Esophagus muscularis mucosa (tissue), 4 donors: ENCODE data around the gene LRRTM3. TPM values are rescaled to one million over a fixed set of nuclear protein-coding genes. Genes with fewer than 3 reads are reported as not detected.

ENCODE experiments used
- DNase-seq: peaks from one replicate; pipeline ENCODE4 v3.0.0-alpha.2; 2017; ENCODE audit errors: extremely low spot score
- H3K27ac ChIP-seq, 4 donors: fragments of 200-600 bp; sonication (generic); replicated peaks in 1 of 4; 1 replicate in 3 of 4; 2 replicates in 1 of 4; pipeline ENCODE4 v1.5.1; 2016 to 2019; ENCODE audit warnings: mild to moderate bottlenecking in 1 of 4
- H3K27me3 ChIP-seq, 4 donors: fragments of 200-600 bp; sonication (generic); one replicate each; pipeline versions ENCODE4 v1.5.1 to v1.6.0; 2016 to 2019
- H3K36me3 ChIP-seq, 4 donors: fragments of 200-600 bp; sonication (generic); one replicate each; pipeline ENCODE4 v1.5.1; 2016 to 2019
- H3K4me1 ChIP-seq, 4 donors: fragments of 200-600 bp; sonication (generic); one replicate each; pipeline ENCODE4 v1.5.1; 2016 to 2019
- H3K4me3 ChIP-seq, 4 donors: fragments of 200-600 bp; sonication (generic); 1 replicate in 2 of 4; 2 replicates in 2 of 4; pipeline ENCODE4 v1.5.1; 2016 to 2019; ENCODE audit warnings: mild to moderate bottlenecking in 4 of 4, moderate library complexity in 1 of 4
- H3K9me3 ChIP-seq, 4 donors: fragments of 200-600 bp; sonication (generic); 1 replicate in 3 of 4; 2 replicates in 1 of 4; pipeline ENCODE4 v1.5.1; 2016 to 2019
- CTCF ChIP-seq, 3 experiments: fragments of 200-600 bp in 2 of 3; fragments of 450-650 bp in 1 of 3; sonication (generic) in 2 of 3; IDR thresholded peaks; one replicate each; pipeline ENCODE4 v1.5.1; 2017 to 2019; ENCODE audit warnings: antibody characterized with exemption in 3 of 3, mild to moderate bottlenecking in 2 of 3, moderate library complexity in 1 of 3
- EP300 ChIP-seq: sonication (generic); formaldehyde crosslinking; IDR thresholded peaks from one replicate; pipeline ENCODE4 v1.6.1; 2017; ENCODE audit warnings: antibody characterized with exemption
- POLR2A ChIP-seq: fragments of 450-650 bp; IDR thresholded peaks from one replicate; pipeline ENCODE4 v1.6.1; 2017; ENCODE audit warnings: antibody characterized with exemption, moderate library complexity, mild to moderate bottlenecking, low read depth
- POLR2AphosphoS5 ChIP-seq, 2 donors: sonication (generic); formaldehyde crosslinking; IDR thresholded peaks; one replicate each; pipeline ENCODE4 v1.6.1; 2017; ENCODE audit warnings: antibody characterized with exemption in 2 of 2
- WGBS: methylation state at CpG from one replicate; pipeline ENCODE4 v1.1.5; 2018; 5-methylcytosine and 5-hydroxymethylcytosine counted together
- intact Hi-C: fragments of 100-400 bp; cut with DNase I; formaldehyde crosslinking; loops from one replicate; pipeline ENCODE4 v1.15.1; 2023
- total RNA-seq, 4 donors: library from RNA; depleted of rRNA; stranded (reverse); fragments of >200 nt; gene quantifications; one replicate each; pipeline versions ENCODE4 v1.1.0 to v1.2.1, GENCODE V29; 2016

Gene LRRTM3
- total RNA-seq, 4 donors from 2014 or later, result 0.06 to 0.42 (median 0.23) TPM

- WGBS, result 79% methylated on average over 6 of the region's 6 CpGs
- no peaks in the 10 kb centered on the region for H3K36me3 ChIP-seq
- no peak overlapping the region for H3K4me3 ChIP-seq
- H3K27me3 ChIP-seq, result no peaks in the 10 kb centered on the region
- intact Hi-C loops, result no loop called here
- H3K4me1 ChIP-seq, result no peaks in the 10 kb centered on the region
- no peak overlapping the region for H3K27ac ChIP-seq
- H3K9me3 ChIP-seq, result no peaks in the 10 kb centered on the region
- TF ChIP-seq POLR2A, result no peak
- TF ChIP-seq EP300, result no peak
- no peak for TF ChIP-seq POLR2AphosphoS5 (IDR thresholded peaks at IDR 0.05)
- TF ChIP-seq CTCF (IDR thresholded peaks at IDR 0.05), result no peak
- no peak for DNase-seq
Measured at GRCh38 chr10:67141300-67141699, 215.5 kb downstream of the LRRTM3 start.

DNA sequence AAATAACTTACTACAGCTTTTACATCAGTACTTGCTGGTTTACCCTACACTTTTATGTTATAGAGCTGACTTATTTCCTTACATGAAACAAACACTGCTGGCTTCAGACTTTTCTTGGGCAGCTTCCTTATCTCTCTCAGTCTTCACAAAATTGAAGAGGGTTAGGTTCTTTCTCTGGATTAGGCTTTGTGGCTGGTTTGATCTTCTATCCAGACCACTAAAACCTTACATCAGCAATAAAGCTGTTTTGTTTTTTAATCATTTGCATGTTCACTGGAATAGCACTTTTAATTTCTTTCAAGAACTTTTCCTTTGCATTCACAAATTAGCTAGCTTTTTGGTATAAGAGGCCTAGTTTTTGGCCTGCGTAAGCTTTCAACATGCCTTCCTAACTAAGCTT is 218.7 kb downstream of the LRRTM3 start:
- Histone ChIP-seq H3K27me3 (no peaks in the 10 kb centered on the region), H3K4me1 (no peaks in the 10 kb centered on the region), H3K36me3 (no peaks in the 10 kb centered on the region), H3K9me3 (no peaks in the 10 kb centered on the region), H3K27ac (no peak overlapping the region), H3K4me3 (no peak overlapping the region)
- intact Hi-C loops, result no loop called here
- 95% methylated on average over 1 of the region's 1 CpG for WGBS
- DNase-seq, result no peak
- no peak for TF ChIP-seq CTCF (IDR thresholded peaks at IDR 0.05)
- TF ChIP-seq EP300, result no peak
- TF ChIP-seq POLR2AphosphoS5 (IDR thresholded peaks at IDR 0.05), result no peak
- TF ChIP-seq POLR2A, result no peak
